GM12878 (cell line): ENCODE results near the gene CALD1. TPM values are rescaled to one million over a fixed set of nuclear protein-coding genes. Genes with fewer than 3 reads are reported as not detected.

Experiments used
- ATAC-seq: fragments of 200-7000 bp; cut with Tn5 transposase; 3 replicates; pipeline ENCODE4 v1.9.1; 2020; ENCODE audit warnings: mild to moderate bottlenecking, moderate library complexity
- BruUV-seq: library from RNA; stranded (reverse); fragments of 400-500 nt; replicated peaks from 2 replicates; lab custom pipeline; 2021; lab: Mats Ljungman, UMichigan
- CTCF ChIA-PET: fragments of 300-600 bp; sonication (Branson Sonifier 250); formaldehyde crosslinking; extraction: SDS; loops from one replicate; lab custom pipeline; 2021; ENCODE audit warnings: inconsistent platforms; lab: Yijun Ruan, JAX
- POLR2A ChIA-PET: fragments of 350-600 bp; formaldehyde crosslinking; extraction: SDS; loops from one replicate; lab custom pipeline; 2021; ENCODE audit warnings: inconsistent platforms; lab: Charles Lee
- RAD21 ChIA-PET: fragments of 300-600 bp; sonication (Branson Sonifier 250); formaldehyde crosslinking; loops from one replicate; lab custom pipeline; 2023; ENCODE audit warnings: antibody characterized with exemption; ENCODE audit not compliant: unreplicated experiment; lab: Charles Lee
- SMC1A ChIA-PET: fragments of 300-600 bp; sonication (Branson Sonifier 250); formaldehyde crosslinking; loops from one replicate; lab custom pipeline; 2023; ENCODE audit not compliant: unreplicated experiment, uncharacterized antibody; lab: Charles Lee
- DNase-seq: peaks from one replicate; pipeline ENCODE4 v3.0.0-alpha.2; 2011; ENCODE audit warnings: low read depth, low spot score
- FAIRE-seq: peaks from 3 replicates; lab custom pipeline; 2011; peaks lifted over from hg19 to GRCh38; lab: Jason Lieb, UNC
- H2AFZ ChIP-seq: 2 replicates; pipeline ENCODE4 v1.6.0; 2011; ENCODE audit warnings: low read depth, low read length, control low read depth; ENCODE audit not compliant: control insufficient read depth
- H3K27ac ChIP-seq: 2 replicates; pipeline ENCODE4 v1.5.1; 2011; ENCODE audit warnings: control low read depth; ENCODE audit not compliant: control insufficient read depth, insufficient read depth
- H3K27me3 ChIP-seq, 2 experiments: replicated peaks in 1 of 2; 2 replicates each; pipeline versions ENCODE4 v1.6.0 to v1.6.1; 2011; ENCODE audit warnings: low read length in 1 of 2; ENCODE audit not compliant: control insufficient read depth in 2 of 2, insufficient read depth in 2 of 2
- H3K36me3 ChIP-seq, 2 experiments: 2 replicates each; pipeline ENCODE4 v1.5.1; 2011; ENCODE audit warnings: low read length in 1 of 2; ENCODE audit not compliant: control insufficient read depth in 2 of 2, insufficient read depth in 2 of 2
- H3K4me1 ChIP-seq: 2 replicates; pipeline ENCODE4 v1.6.1; 2011; ENCODE audit warnings: mild to moderate bottlenecking, low read length, moderate library complexity, mixed read lengths; ENCODE audit not compliant: control insufficient read depth, insufficient read depth
- H3K4me2 ChIP-seq: 2 replicates; pipeline ENCODE4 v1.6.0; 2011; ENCODE audit warnings: control low read depth; ENCODE audit not compliant: control insufficient read depth, insufficient read depth
- H3K4me3 ChIP-seq: fragments of 200-600 bp; sonication (generic); 2 replicates; pipeline ENCODE4 v1.5.1; 2016
- H3K79me2 ChIP-seq: 2 replicates; pipeline ENCODE4 v1.6.0; 2011; ENCODE audit warnings: low read length; ENCODE audit not compliant: control insufficient read depth, insufficient read depth
- H3K9ac ChIP-seq: 2 replicates; pipeline ENCODE4 v1.8.0; 2011; ENCODE audit warnings: low read length, control low read depth, mixed read lengths; ENCODE audit not compliant: control insufficient read depth, insufficient read depth
- H3K9me3 ChIP-seq: replicated peaks from 3 replicates; pipeline ENCODE4 v1.5.1; 2011; ENCODE audit warnings: mild to moderate bottlenecking, low read length; ENCODE audit not compliant: control insufficient read depth, insufficient read depth
- H4K20me1 ChIP-seq: 2 replicates; pipeline ENCODE4 v1.6.0; 2011; ENCODE audit not compliant: control insufficient read depth, insufficient read depth
- BHLHE40 ChIP-seq, 2 experiments: fragments of 450-650 bp in 1 of 2; IDR thresholded peaks; 2 replicates each; pipeline ENCODE4 v1.6.1; 2011 to 2017; ENCODE audit warnings: low read depth in 2 of 2, borderline replicate concordance in 1 of 2, improper control_type of control experiment in 1 of 2, low read length in 1 of 2, mild to moderate bottlenecking in 1 of 2
- CHD1 ChIP-seq: IDR thresholded peaks from 2 replicates; pipeline ENCODE4 v1.6.1; 2012; ENCODE audit warnings: low read depth, low read length, improper control_type of control experiment
- DPF2 ChIP-seq: fragments of 450-650 bp; IDR thresholded peaks from 2 replicates; pipeline ENCODE4 v1.6.1; 2017; ENCODE audit warnings: mild to moderate bottlenecking
- EED ChIP-seq: sonication (generic); IDR thresholded peaks from 2 replicates; pipeline ENCODE4 v1.6.1; 2016; ENCODE audit warnings: antibody characterized with exemption, low read depth
- ETV6 ChIP-seq, 2 experiments: fragments of 450-650 bp in 1 of 2; IDR thresholded peaks in 1 of 2; conservative IDR thresholded peaks in 1 of 2; 2 replicates each; pipeline ENCODE4 v1.6.1; 2014; ENCODE audit warnings: antibody characterized with exemption in 1 of 2, borderline replicate concordance in 1 of 2, low read depth in 1 of 2, mild to moderate bottlenecking in 1 of 2, moderate library complexity in 1 of 2
- HDAC6 ChIP-seq: fragments of 200-600 bp; sonication (generic); IDR thresholded peaks from one replicate; pipeline ENCODE4 v1.8.0; 2017; ENCODE audit warnings: antibody characterized with exemption; ENCODE audit not compliant: unreplicated experiment
- MTA3 ChIP-seq: IDR thresholded peaks from 2 replicates; pipeline ENCODE4 v1.6.1; 2012; ENCODE audit warnings: low read length, inconsistent platforms, borderline replicate concordance
- STAT1 ChIP-seq: fragments of 450-650 bp; conservative IDR thresholded peaks from 2 replicates; pipeline ENCODE4 v1.6.1; 2014; ENCODE audit warnings: antibody characterized with exemption, mild to moderate bottlenecking
- ZNF384 ChIP-seq: IDR thresholded peaks from 2 replicates; pipeline ENCODE4 v1.6.1; 2012; ENCODE audit warnings: low read depth, mild to moderate bottlenecking, low read length, improper control_type of control experiment, borderline replicate concordance
- WGBS: methylation state at CpG from one replicate; pipeline ENCODE4 v1.1.6; 2016; ENCODE audit warnings: low lambda C conversion rate; ENCODE audit not compliant: insufficient replicate concordance, insufficient coverage; ENCODE audit errors: missing lambda C conversion rate; 5-methylcytosine and 5-hydroxymethylcytosine counted together
- in situ Hi-C: fragments of 300-500 bp; cut with MboI; formaldehyde crosslinking; loops from 9 replicates; pipeline ENCODE4 v1.14.3; 2018; ENCODE audit warnings: mixed read lengths
- intact Hi-C: fragments of 100-400 bp; cut with micrococcal nuclease; formaldehyde crosslinking; loops from one replicate; pipeline ENCODE4 v1.14.2; 2022; ENCODE audit not compliant: unreplicated experiment
- polyA plus RNA-seq, 11 experiments: library from polyadenylated mRNA; depleted of rRNA in 4 of 11; unstranded in 6 of 11; stranded (reverse) in 5 of 11; fragments of >200 nt; fragmentation: Nextera tagmentation in 4 of 11; fragmentation: Illumina TruSeq in 1 of 11; extraction: Ambion mirVana in 4 of 11; extraction: Trizol in 1 of 11; gene quantifications; 1 replicate in 1 of 11; 2 replicates in 10 of 11; pipeline versions ENCODE4 v1.2.1 to v1.2.3, GENCODE V29; 2011 to 2016; ENCODE audit warnings: inconsistent platforms in 2 of 11, missing spikeins in 2 of 11, low read depth in 1 of 11
- total RNA-seq, 4 experiments: library from RNA; depleted of rRNA in 3 of 4; stranded (reverse); fragments of >200 nt in 3 of 4; fragmentation: Illumina TruSeq in 1 of 4; extraction: Trizol in 1 of 4; gene quantifications; 2 replicates each; pipeline versions ENCODE4 v1.2.1 to v1.2.3, GENCODE V29; 2013 to 2021
- TF ChIP-seq, protein P1 (sequence below): fragments of 450-650 bp; IDR thresholded peaks from 2 replicates; pipeline ENCODE4 v1.6.1; 2016; ENCODE audit warnings: mild to moderate bottlenecking
- TF ChIP-seq, protein P2 (sequence below): IDR thresholded peaks from 2 replicates; pipeline ENCODE4 v1.6.1; 2012; ENCODE audit warnings: low read length, inconsistent platforms
- TF ChIP-seq, protein P3 (sequence below): fragments of 450-650 bp; IDR thresholded peaks from 2 replicates; pipeline ENCODE4 v1.6.1; 2017; ENCODE audit warnings: mild to moderate bottlenecking, low read depth, inconsistent platforms; ENCODE audit not compliant: poor library complexity, severe bottlenecking
- TF ChIP-seq, protein P4 (sequence below): IDR thresholded peaks from 2 replicates; pipeline ENCODE4 v1.6.1; 2012; ENCODE audit warnings: low read depth, low read length, improper control_type of control experiment

The CALD1 gene
- total and polyA plus RNA-seq, 10 of the 15 experiments (the other 5 are each of a cell fraction or from before 2014, with no cell fraction given) = 0.03 to 1.3 (median 0.22) TPM

DNA sequence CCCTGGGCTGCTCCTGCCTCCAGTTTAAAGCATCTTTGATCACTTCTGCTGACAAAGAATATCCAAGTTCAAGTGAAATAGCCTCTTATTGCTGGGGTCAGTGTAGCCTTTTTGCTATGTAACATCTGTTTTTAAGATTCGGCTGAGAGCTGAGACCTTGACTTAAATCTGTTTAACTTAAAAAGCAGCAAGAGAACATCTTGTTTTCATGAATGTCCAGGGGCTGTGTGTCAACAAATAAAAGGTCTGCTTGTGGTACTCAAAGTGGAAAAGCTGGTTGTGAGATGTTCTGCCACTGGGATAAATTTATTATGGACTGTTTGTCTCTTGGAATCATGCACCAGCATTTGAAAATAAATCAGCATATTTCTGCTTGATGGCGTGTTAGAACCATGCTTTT, 73.2 kb downstream of the CALD1 start:
- SMC1A ChIA-PET = interaction anchor here (1.3 to 3.1 kb wide), 2 partner anchors 7 to 220 kb away, joined by 3 to 10 read pairs; no protein-coding TSS in a partner anchor
- no peak for ATAC-seq
- no peaks in the 10 kb centered on the region for H3K36me3 ChIP-seq
- no peak for DNase-seq
- no peaks in the 10 kb centered on the region; the same call in 2 of the 3 replicates for H3K9me3 ChIP-seq
- H3K4me3 ChIP-seq = no peak overlapping the region
- no peaks in the 10 kb centered on the region for H3K27me3 ChIP-seq
- in situ Hi-C loops = no loop called here
- POLR2A ChIA-PET = no interaction called here
- RAD21 ChIA-PET = no interaction called here
- 21% methylated on average over 2 of the region's 2 CpGs for WGBS
- no peak overlapping the region for H3K9ac ChIP-seq
- H2AFZ ChIP-seq = no peak overlapping the region
- H3K4me1 ChIP-seq = no peaks in the 10 kb centered on the region
- H3K4me2 ChIP-seq = no peak overlapping the region
- no peak for FAIRE-seq
- intact Hi-C loops = no loop called here
- H3K79me2 ChIP-seq = no peaks in the 10 kb centered on the region
- H3K27ac ChIP-seq = no peak overlapping the region
- no peaks in the 10 kb centered on the region for H4K20me1 ChIP-seq
- no TSS peak for BruUV-seq
- TF ChIP-seq STAT1 = no peak
- no peak for TF ChIP-seq CHD1
- TF ChIP-seq, protein P1, sequence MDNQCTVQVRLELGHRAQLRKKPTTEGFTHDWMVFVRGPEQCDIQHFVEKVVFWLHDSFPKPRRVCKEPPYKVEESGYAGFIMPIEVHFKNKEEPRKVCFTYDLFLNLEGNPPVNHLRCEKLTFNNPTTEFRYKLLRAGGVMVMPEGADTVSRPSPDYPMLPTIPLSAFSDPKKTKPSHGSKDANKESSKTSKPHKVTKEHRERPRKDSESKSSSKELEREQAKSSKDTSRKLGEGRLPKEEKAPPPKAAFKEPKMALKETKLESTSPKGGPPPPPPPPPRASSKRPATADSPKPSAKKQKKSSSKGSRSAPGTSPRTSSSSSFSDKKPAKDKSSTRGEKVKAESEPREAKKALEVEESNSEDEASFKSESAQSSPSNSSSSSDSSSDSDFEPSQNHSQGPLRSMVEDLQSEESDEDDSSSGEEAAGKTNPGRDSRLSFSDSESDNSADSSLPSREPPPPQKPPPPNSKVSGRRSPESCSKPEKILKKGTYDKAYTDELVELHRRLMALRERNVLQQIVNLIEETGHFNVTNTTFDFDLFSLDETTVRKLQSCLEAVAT = no peak
- TF ChIP-seq, protein P2, sequence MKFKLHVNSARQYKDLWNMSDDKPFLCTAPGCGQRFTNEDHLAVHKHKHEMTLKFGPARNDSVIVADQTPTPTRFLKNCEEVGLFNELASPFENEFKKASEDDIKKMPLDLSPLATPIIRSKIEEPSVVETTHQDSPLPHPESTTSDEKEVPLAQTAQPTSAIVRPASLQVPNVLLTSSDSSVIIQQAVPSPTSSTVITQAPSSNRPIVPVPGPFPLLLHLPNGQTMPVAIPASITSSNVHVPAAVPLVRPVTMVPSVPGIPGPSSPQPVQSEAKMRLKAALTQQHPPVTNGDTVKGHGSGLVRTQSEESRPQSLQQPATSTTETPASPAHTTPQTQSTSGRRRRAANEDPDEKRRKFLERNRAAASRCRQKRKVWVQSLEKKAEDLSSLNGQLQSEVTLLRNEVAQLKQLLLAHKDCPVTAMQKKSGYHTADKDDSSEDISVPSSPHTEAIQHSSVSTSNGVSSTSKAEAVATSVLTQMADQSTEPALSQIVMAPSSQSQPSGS = no peak
- TF ChIP-seq EED = no peak
- TF ChIP-seq MTA3 = no peak
- no peak for TF ChIP-seq BHLHE40 (IDR thresholded peaks at IDR 0.05; ENCODE audit: borderline replicate concordance in 1 of 2, low read depth in 2 of 2, low read length in 1 of 2)
- TF ChIP-seq ETV6 (conservative IDR thresholded peaks at IDR 0.05 in 1 of 2, IDR thresholded peaks at IDR 0.05 in 1 of 2; ENCODE audit: borderline replicate concordance in 1 of 2, low read depth in 1 of 2) = no peak
- TF ChIP-seq DPF2 = no peak
- TF ChIP-seq, protein P3, sequence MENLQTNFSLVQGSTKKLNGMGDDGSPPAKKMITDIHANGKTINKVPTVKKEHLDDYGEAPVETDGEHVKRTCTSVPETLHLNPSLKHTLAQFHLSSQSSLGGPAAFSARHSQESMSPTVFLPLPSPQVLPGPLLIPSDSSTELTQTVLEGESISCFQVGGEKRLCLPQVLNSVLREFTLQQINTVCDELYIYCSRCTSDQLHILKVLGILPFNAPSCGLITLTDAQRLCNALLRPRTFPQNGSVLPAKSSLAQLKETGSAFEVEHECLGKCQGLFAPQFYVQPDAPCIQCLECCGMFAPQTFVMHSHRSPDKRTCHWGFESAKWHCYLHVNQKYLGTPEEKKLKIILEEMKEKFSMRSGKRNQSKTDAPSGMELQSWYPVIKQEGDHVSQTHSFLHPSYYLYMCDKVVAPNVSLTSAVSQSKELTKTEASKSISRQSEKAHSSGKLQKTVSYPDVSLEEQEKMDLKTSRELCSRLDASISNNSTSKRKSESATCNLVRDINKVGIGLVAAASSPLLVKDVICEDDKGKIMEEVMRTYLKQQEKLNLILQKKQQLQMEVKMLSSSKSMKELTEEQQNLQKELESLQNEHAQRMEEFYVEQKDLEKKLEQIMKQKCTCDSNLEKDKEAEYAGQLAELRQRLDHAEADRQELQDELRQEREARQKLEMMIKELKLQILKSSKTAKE = no peak
- TF ChIP-seq ZNF384 = no peak
- TF ChIP-seq HDAC6 = no peak
- TF ChIP-seq, protein P4, sequence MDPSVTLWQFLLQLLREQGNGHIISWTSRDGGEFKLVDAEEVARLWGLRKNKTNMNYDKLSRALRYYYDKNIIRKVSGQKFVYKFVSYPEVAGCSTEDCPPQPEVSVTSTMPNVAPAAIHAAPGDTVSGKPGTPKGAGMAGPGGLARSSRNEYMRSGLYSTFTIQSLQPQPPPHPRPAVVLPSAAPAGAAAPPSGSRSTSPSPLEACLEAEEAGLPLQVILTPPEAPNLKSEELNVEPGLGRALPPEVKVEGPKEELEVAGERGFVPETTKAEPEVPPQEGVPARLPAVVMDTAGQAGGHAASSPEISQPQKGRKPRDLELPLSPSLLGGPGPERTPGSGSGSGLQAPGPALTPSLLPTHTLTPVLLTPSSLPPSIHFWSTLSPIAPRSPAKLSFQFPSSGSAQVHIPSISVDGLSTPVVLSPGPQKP = no peak
- CTCF ChIA-PET = no interaction called here
